Tibial artery (tissue), 4 donors: ENCODE data around the gene SMIM33.
"Not testable (repeated sequence)": the region's sequence is repeated elsewhere in the genome, so short reads cannot be mapped to it uniquely, and the experiment has no call there.

Source experiments
- DNase-seq, 2 donors: peaks; one replicate each; pipeline ENCODE4 v3.0.0-alpha.2; 2019
- H3K27ac ChIP-seq, 2 donors: fragments of 200-600 bp; sonication (generic) in 1 of 2; 1 replicate in 1 of 2; 2 replicates in 1 of 2; pipeline ENCODE4 v1.5.1; 2018 to 2019; ENCODE audit warnings: mild to moderate bottlenecking in 1 of 2
- H3K27me3 ChIP-seq, 2 donors: fragments of 200-600 bp; sonication (generic) in 1 of 2; one replicate each; pipeline versions ENCODE4 v1.5.1 to v1.6.0; 2016 to 2019
- H3K36me3 ChIP-seq, 3 donors: fragments of 200-600 bp; sonication (generic) in 2 of 3; one replicate each; pipeline ENCODE4 v1.5.1; 2016 to 2019; ENCODE audit warnings: mild to moderate bottlenecking in 2 of 3
- H3K4me1 ChIP-seq, 4 donors: fragments of 200-600 bp; sonication (generic) in 2 of 4; 1 replicate in 3 of 4; 2 replicates in 1 of 4; pipeline ENCODE4 v1.5.1; 2016 to 2019
- H3K4me3 ChIP-seq, 2 donors: fragments of 200-600 bp; sonication (generic) in 1 of 2; 1 replicate in 1 of 2; 2 replicates in 1 of 2; pipeline ENCODE4 v1.5.1; 2018 to 2019; ENCODE audit warnings: mild to moderate bottlenecking in 2 of 2
- H3K9me3 ChIP-seq, 3 donors: fragments of 200-600 bp; sonication (generic) in 1 of 3; one replicate each; pipeline ENCODE4 v1.5.1; 2016 to 2019
- CTCF ChIP-seq, 2 experiments: fragments of 200-600 bp in 1 of 2; fragments of 450-650 bp in 1 of 2; IDR thresholded peaks; one replicate each; pipeline ENCODE4 v1.5.1; 2017 to 2019; ENCODE audit warnings: antibody characterized with exemption in 2 of 2, mild to moderate bottlenecking in 1 of 2, moderate library complexity in 1 of 2
- intact Hi-C: fragments of 100-400 bp; cut with DNase I; formaldehyde crosslinking; loops from one replicate; pipeline ENCODE4 v1.15.0; 2023; ENCODE audit warnings: low total_unique reads

Gene SMIM33

GRCh38 chr5:139482050-139482889, 11.5 kb downstream of the SMIM33 start, which contains the start of gene STING1:
TSS of gene STING1 (minus strand) at chr5:139482758. CDS start at chr5:139481704, 1,054 bp downstream.
- H3K9me3 ChIP-seq, result no peaks in the 10 kb centered on the region
- H3K4me1 ChIP-seq, result peaks cover 0 to 50% (median 31%) of the 10 kb centered on the region in 4 donors
- no peak for TF ChIP-seq CTCF (IDR thresholded peaks at IDR 0.05)
- no peaks in the 10 kb centered on the region for H3K27me3 ChIP-seq
- DNase-seq, result peak; percentile 87 to 92
- intact Hi-C loops, result no loop called here
- peak within 1 kb of the TSS; percentile 91 to 94 for H3K27ac ChIP-seq
- H3K36me3 ChIP-seq, result peaks cover 0 to 22% (median 21%) of the 10 kb centered on the region in 3 donors
- H3K4me3 ChIP-seq, result peak within 1 kb of the TSS; percentile 54 to 67

GRCh38 chr5:139482890-139483208, 12.0 kb downstream of the SMIM33 start:
- H3K9me3 ChIP-seq, DNase-seq, H3K27me3 ChIP-seq, intact Hi-C loops: not testable (repeated sequence)
- peak overlapping the region; percentile 54 to 67 for H3K4me3 ChIP-seq
- H3K36me3 ChIP-seq, result peaks cover 0 to 16% (median 15%) of the 10 kb centered on the region in 3 donors
- H3K4me1 ChIP-seq, result peaks cover 0 to 50% (median 31%) of the 10 kb centered on the region in 4 donors
- peak overlapping the region; percentile 91 to 94 for H3K27ac ChIP-seq

- Histone ChIP-seq H3K9me3 (no peaks in the 10 kb centered on the region), H3K27me3 (no peaks in the 10 kb centered on the region), H3K4me3 (no peak overlapping the region), H3K27ac (no peak overlapping the region), H3K36me3 (no peaks in the 10 kb centered on the region), H3K4me1 (peaks cover 0 to 26% (median 20%) of the 10 kb centered on the region in 4 donors)
- no peak for TF ChIP-seq CTCF (IDR thresholded peaks at IDR 0.05)
- intact Hi-C loops, result no loop called here
- no peak for DNase-seq
Measured at GRCh38 chr5:139486201-139486600, 15.4 kb downstream of the SMIM33 start.

- Histone ChIP-seq H3K36me3 (no peaks in the 10 kb centered on the region), H3K4me1 (peaks cover 0 to 21% (median 13%) of the 10 kb centered on the region in 4 donors), H3K27me3 (no peaks in the 10 kb centered on the region), H3K4me3 (no peak overlapping the region), H3K9me3 (no peaks in the 10 kb centered on the region), H3K27ac (no peak overlapping the region)
- peak; percentile 63 to 80 for DNase-seq
- TF ChIP-seq CTCF (IDR thresholded peaks at IDR 0.05), result no peak
- intact Hi-C loops, result no loop called here
Measured at GRCh38 chr5:139488260-139488659, 17.5 kb downstream of the SMIM33 start.

GRCh38 chr5:139492700-139493192, 21.9 kb downstream of the SMIM33 start:
- Histone ChIP-seq H3K36me3 (no peaks in the 10 kb centered on the region), H3K9me3 (no peaks in the 10 kb centered on the region), H3K4me1 (peaks cover 0 to 19% (median 7%) of the 10 kb centered on the region in 4 donors), H3K4me3 (no peak overlapping the region), H3K27ac (peak overlapping the region; percentile 26 to 27), H3K27me3 (no peaks in the 10 kb centered on the region)
- no peak for TF ChIP-seq CTCF (IDR thresholded peaks at IDR 0.05)
- DNase-seq, result no peak
- intact Hi-C loops, result no loop called here

GRCh38 chr5:139494256-139494655, 23.5 kb downstream of the SMIM33 start:
- no peak for DNase-seq
- Histone ChIP-seq H3K4me3 (no peak overlapping the region), H3K9me3 (no peaks in the 10 kb centered on the region), H3K36me3 (no peaks in the 10 kb centered on the region), H3K4me1 (peaks cover 0 to 19% (median 7%) of the 10 kb centered on the region in 4 donors), H3K27me3 (no peaks in the 10 kb centered on the region), H3K27ac (no peak overlapping the region)
- TF ChIP-seq CTCF (IDR thresholded peaks at IDR 0.05), result no peak
- intact Hi-C loops, result no loop called here
